Measurements from ENCODE around the gene NOBOX.
"Not testable (repeated sequence)": the region's sequence is repeated elsewhere in the genome, so short reads cannot be mapped to it uniquely, and the experiment has no call there.

The NOBOX gene

GRCh38 chr7:144398291-144398690 is 5.2 kb downstream of the NOBOX start:
- no peak overlapping the region for H3K4me3 ChIP-seq
- no peak overlapping the region for H3K27ac ChIP-seq

GRCh38 chr7:144397086-144397485 is 6.4 kb downstream of the NOBOX start:
- no peak overlapping the region for H3K27ac ChIP-seq
- no peak overlapping the region for H3K4me3 ChIP-seq

GRCh38 chr7:144391823-144392255 is 11.7 kb downstream of the NOBOX start:
- H3K4me3 ChIP-seq: no peak overlapping the region
- no peak overlapping the region for H3K27ac ChIP-seq

DNA sequence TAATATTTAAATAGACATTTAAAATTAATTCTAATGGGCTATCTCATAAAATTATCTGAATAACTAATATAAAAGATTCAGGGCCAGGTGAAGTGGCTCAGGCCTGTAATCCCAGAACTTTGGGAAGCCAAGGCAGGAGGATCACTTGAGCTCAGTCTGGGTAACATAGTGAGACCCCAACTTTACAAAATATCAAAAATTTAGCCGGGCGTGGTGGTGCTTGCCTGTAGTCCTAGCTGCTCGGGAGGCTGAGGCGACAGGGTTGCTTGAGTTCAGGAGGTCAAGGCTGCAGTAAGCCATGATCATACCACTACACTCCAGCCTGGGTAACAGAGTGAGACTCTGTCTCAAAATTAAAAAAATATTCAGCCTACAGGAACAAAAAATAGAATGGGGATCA is 12.5 kb downstream of the NOBOX start:
- no peak overlapping the region for H3K27ac ChIP-seq
- H3K4me3 ChIP-seq: no peak overlapping the region

DNA sequence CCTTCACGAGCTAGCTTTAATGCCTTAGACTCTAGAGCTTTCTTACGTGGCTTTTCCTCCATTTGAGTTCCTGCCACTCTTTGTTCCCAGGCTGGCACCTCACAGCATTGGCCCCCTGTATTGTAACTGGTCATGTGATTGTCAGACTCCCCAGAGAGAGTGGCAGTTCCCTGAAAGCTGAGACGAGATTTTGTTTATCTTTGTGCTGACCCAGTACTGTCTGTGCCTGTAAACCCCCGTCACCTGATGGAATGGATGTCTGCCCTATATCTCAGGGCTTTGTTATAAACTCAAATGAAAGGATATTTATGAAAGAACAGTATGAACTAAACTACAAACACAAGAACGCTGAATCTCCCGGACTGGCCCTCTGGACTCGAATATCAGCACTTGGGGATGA is 13.0 kb downstream of the NOBOX start:
- H3K27ac ChIP-seq: no peak overlapping the region
- H3K4me3 ChIP-seq: no peak overlapping the region

GRCh38 chr7:144388950-144389349 is 14.5 kb downstream of the NOBOX start:
- Histone ChIP-seq H3K4me3 (no peak overlapping the region), H3K27ac (no peak overlapping the region)

GRCh38 chr7:144386741-144387140 is 16.8 kb downstream of the NOBOX start:
- Histone ChIP-seq H3K4me3 (no peak overlapping the region), H3K27ac (no peak overlapping the region)

DNA sequence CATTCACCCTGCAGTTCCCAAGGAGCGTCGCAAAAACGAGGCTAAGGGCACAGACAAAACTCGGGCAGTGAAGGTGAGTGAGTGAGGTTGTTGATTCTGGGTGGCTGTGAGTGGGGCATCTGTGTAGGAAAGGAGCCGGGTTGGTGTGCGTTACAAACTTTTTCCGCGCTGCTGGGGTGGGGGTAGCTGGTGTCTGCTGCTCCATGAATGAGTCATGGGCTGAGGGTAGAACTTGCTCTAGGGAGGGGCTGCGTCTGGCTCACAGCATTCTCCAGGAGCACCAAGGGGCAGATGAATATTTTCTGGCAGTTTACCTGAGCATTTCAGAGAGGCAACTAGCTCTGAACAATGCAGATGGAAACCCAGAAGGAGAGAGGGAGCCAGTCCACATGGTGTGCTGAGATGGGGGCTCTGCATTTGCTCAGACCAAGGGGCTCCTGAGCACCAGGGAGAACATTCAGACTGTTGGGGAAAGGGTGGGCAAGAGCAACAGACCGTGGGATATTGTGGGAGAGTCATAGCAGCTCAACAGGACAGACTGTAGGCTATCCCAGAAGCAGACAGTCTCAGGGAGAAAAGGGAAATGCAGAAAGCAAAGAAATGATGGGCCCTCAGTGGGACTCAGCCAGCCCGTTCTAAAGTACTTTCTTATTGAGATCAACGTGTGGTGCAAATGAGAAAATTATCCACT is 18.8 kb downstream of the NOBOX start:
- no peak overlapping the region for H3K4me3 ChIP-seq
- peak overlapping the region in 8 of 21 experiments; percentile 5 to 48 (median 29) for H3K27ac ChIP-seq

DNA sequence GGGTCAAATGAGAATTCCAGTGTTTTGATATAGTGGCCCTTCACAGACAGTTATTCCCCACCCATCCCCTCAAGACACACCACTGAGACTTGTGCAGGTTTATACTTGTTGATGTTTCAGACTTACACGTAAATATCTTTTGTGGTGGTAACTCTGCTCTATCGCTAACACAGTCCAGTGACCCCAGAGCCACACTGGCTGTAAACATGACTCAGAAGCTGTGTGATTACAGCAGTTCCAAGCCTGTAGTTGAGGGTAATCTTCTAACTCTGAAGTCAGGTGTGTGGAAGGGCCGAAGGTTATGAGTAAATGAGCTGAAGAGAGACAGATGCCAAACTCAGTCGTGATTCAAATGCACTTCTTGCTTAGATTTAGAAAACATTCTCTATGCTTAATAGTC is 19.4 kb downstream of the NOBOX start:
- H3K4me3 ChIP-seq: no peak overlapping the region
- peak overlapping the region in 8 of 21 experiments; percentile 5 to 48 (median 26) for H3K27ac ChIP-seq

DNA sequence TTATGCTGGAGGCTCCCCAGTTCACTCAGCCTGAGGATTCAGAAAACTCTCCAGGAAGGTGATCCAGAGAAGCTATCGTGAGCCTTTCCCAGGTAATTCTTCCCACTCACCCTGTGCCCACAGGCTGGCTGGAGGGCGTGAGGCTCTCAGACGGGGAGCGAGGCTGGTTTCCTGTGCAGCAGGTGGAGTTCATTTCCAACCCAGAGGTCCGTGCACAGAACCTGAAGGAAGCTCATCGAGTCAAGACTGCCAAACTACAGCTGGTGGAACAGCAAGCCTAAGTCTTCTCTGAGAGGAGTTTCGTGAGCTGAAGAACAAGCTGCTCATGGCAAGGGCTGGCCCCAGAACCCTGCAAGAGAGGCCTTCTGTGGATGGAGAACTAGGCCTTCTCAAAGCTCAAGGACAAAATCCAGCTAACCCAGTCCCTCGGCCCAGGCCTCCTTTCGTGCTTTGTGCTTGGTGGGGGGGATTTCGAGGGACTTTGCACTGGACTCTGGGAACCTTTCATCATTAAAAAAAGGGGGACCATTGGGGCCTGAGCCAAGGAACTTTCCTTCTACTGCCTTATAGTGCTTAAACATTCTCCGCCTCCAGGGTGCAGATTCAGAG is 23.6 kb downstream of the NOBOX start:
- H3K27ac ChIP-seq: no peak overlapping the region

GRCh38 chr7:144378651-144379050 is 24.8 kb downstream of the NOBOX start:
- Histone ChIP-seq H3K4me3 (no peak overlapping the region), H3K27ac (no peak overlapping the region)

More for the DNA sequence above, 23.6 kb downstream of the NOBOX start:
- no peak overlapping the region for H3K4me3 ChIP-seq

GRCh38 chr7:144369221-144369620 is 34.3 kb downstream of the NOBOX start:
- not testable (repeated sequence) for H3K4me3 ChIP-seq, H3K27ac ChIP-seq

- not testable (repeated sequence) for H3K4me3 ChIP-seq, H3K27ac ChIP-seq
Observed at GRCh38 chr7:144367250-144367649, 36.2 kb downstream of the NOBOX start.

- not testable (repeated sequence) for H3K4me3 ChIP-seq
Observed at GRCh38 chr7:144365523-144365922, 38.0 kb downstream of the NOBOX start.

DNA sequence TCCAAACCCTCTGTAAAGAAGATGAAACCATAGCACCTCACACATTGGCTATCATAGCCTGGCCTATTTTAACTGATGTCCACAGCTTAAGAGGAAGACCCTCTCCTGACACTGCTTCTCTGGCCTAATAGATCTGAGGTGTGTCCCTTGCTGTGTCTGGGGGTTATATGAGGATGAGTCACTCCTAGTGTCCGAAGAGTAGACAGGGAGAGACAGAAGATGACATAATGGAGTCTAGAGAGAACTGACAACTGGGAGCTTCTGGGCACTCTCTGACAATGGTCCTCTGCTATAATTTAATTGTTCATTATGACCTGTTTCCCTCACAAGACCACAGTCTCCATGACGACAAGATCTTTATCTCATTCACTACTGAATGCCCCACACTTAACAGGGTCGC is 41.4 kb downstream of the NOBOX start:
- H3K4me3 ChIP-seq, H3K27ac ChIP-seq: not testable (repeated sequence)

More at GRCh38 chr7:144365523-144365922, 38.0 kb downstream of the NOBOX start:
- not testable (repeated sequence) for H3K27ac ChIP-seq

DNA sequence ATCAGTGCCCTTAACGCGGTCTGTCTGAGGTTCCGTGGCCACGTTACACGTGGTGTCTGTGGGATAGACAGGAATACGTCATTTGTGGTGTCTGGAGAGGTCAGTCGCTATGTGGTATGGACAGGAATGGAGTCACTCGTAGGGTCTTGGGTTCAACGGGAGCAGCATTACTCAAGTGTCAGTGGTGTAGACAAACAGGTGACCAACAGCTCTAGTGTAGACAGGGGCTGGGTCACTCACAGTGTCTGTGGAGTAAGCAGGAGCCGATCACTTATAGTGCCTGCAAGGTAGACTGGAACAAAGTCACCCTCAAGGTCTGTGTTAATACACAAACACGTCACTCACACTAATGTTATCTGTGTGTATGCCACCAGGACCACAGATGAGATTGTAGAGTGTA is 46.6 kb downstream of the NOBOX start:
- H3K4me3 ChIP-seq, H3K27ac ChIP-seq: not testable (repeated sequence)

DNA sequence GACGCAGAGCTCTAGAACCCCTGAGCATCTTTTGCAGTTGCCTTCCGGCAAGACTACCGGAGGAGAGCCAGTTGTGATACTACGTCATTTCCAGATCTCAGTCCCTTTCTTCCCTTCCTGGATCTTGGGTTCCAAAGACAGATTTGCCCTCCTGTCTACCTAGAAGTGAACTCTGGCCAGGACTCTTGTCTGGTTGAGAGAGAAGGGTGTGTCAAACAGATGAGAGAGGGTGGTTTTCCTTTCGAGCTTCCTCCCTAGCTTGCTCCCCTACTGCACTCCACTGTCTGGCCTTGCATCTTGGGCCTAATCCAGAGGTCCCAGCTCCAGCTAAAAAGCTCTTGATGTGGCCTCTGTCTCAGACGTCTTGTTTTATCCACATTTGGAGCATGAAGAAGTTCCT is 47.3 kb downstream of the NOBOX start:
- not testable (repeated sequence) for H3K4me3 ChIP-seq, H3K27ac ChIP-seq

GRCh38 chr7:144355176-144355822 is 48.2 kb downstream of the NOBOX start, which contains the start of gene ARHGEF5:
TSS of gene ARHGEF5 (plus strand) at chr7:144355402. CDS start at chr7:144362670, 7,268 bp downstream.
- H3K4me3 ChIP-seq: peak within 1 kb of the TSS in 1 of 7 experiments; percentile 27
- not testable (repeated sequence) for H3K27ac ChIP-seq

GRCh38 chr7:144351667-144352066 is 51.8 kb downstream of the NOBOX start:
- H3K4me3 ChIP-seq, H3K27ac ChIP-seq: not testable (repeated sequence)

GRCh38 chr7:144348625-144349024 is 54.9 kb downstream of the NOBOX start:
- H3K4me3 ChIP-seq, H3K27ac ChIP-seq: not testable (repeated sequence)

Data from skin epidermis (tissue), 12 donors.